Activated naive CD4-positive, alpha-beta T cell treated with anti-CD3 and anti-CD28 coated beads, Interleukin-2, amount 10 ng/mL, durations not matched to agents 7 days and 5 days (primary cell): ENCODE data around the gene KCNMA1.

Experiments
- CTCF ChIA-PET: fragments of 350-600 bp; sonication (Branson Sonifier 250); formaldehyde crosslinking; loops from one replicate; lab custom pipeline; 2021; ENCODE audit warnings: antibody characterized with exemption; lab: Charles Lee
- DNase-seq: peaks from one replicate; pipeline ENCODE4 v3.0.0-alpha.2; 2020
- H3K27ac Mint-ChIP-seq: one replicate; pipeline ENCODE4 v1.8.0; 2021; ENCODE audit warnings: mild to moderate bottlenecking, moderate library complexity, mixed read lengths
- H3K27me3 Mint-ChIP-seq: one replicate; pipeline ENCODE4 v1.8.0; 2021; ENCODE audit warnings: mild to moderate bottlenecking, mixed read lengths
- H3K36me3 Mint-ChIP-seq: one replicate; pipeline ENCODE4 v1.8.0; 2021; ENCODE audit warnings: mixed read lengths
- H3K4me1 Mint-ChIP-seq: one replicate; pipeline ENCODE4 v1.8.0; 2021; ENCODE audit warnings: mixed read lengths
- H3K4me3 Mint-ChIP-seq: one replicate; pipeline ENCODE4 v1.8.0; 2021; ENCODE audit warnings: mild to moderate bottlenecking, moderate library complexity, mixed read lengths
- H3K9me3 Mint-ChIP-seq: one replicate; pipeline ENCODE4 v1.8.0; 2021; ENCODE audit warnings: mixed read lengths

KCNMA1 gene

DNA sequence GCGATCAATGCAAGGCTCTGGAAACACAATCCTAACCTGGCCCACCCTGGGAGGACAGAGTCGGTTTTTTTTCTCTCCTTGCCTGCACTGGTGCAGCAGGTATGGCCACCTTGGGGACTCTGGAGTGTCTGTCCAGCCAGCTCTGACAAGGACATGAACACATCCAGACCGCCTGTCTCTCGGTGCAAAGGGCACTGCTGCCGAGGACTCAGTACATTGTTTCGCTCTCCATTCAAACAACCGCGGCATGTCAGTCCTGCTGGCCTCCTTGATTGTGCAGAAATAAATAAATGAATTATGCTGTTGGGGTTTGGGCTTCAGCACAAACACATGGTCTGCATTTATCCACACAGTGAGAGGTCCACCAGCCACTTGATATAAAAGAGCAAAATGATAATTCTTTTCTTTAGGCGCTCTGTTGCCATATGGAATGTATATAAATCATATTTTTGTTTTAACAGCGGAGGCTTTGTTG, 565.2 kb downstream of the KCNMA1 start:
- no peak for DNase-seq
- no peaks in the 10 kb centered on the region for H3K9me3 Mint-ChIP-seq
- CTCF ChIA-PET: no interaction called here
- H3K36me3 Mint-ChIP-seq: no peaks in the 10 kb centered on the region
- no peaks in the 10 kb centered on the region for H3K27me3 Mint-ChIP-seq
- no peak overlapping the region for H3K4me3 Mint-ChIP-seq
- H3K27ac Mint-ChIP-seq: no peak overlapping the region
- H3K4me1 Mint-ChIP-seq: no peaks in the 10 kb centered on the region

DNA sequence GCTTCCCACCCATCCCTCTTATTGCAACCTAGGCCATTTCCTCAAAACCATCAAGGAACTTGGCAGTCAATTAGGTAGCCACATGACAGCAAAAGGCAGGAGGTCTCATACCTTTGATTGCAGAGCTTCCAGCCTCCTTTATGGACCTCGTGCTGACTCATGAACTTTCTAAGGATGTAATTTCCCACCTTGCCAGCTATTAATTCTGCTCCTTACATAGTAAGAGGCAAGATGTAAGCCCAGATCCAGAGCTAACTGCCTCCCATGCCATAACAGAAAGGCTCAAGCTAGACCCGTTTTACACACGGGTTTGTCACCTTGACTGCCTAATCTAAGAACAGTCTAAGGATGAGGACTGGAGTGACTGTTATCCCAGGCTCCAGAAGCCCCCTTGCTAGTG, 565.7 kb downstream of the KCNMA1 start:
- H3K27ac Mint-ChIP-seq: no peak overlapping the region
- DNase-seq: no peak
- no peaks in the 10 kb centered on the region for H3K9me3 Mint-ChIP-seq
- no peaks in the 10 kb centered on the region for H3K36me3 Mint-ChIP-seq
- CTCF ChIA-PET: no interaction called here
- H3K27me3 Mint-ChIP-seq: no peaks in the 10 kb centered on the region
- H3K4me1 Mint-ChIP-seq: no peaks in the 10 kb centered on the region
- H3K4me3 Mint-ChIP-seq: no peak overlapping the region

DNA sequence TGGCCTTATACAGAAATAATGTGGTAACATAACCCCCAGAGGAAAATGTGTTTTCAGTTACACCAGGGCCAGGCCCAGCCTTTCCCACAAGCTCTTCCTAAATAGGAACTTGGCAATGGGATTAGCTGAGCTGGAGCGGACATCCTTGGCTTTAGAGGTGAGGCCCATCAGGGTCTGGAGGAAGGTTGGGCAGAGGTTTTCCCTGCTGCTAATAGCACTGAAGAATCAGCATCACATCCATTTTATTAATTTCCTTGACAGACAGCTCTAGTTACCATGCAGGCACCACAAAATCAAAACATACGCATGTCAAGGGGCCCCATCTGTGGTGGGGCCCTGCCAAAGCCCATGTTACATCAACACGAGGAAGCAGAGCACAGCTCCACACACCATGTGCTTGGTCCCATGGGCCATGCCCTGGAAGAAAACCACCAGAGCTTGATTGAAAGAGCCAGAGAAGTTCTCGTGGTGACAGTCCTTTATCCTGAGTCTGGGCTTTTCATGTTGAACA, 566.6 kb downstream of the KCNMA1 start:
- Mint-ChIP-seq H3K4me1 (no peaks in the 10 kb centered on the region), H3K27ac (no peak overlapping the region), H3K9me3 (no peaks in the 10 kb centered on the region), H3K27me3 (peaks cover 1% of the 10 kb centered on the region), H3K4me3 (no peak overlapping the region), H3K36me3 (no peaks in the 10 kb centered on the region)
- CTCF ChIA-PET: no interaction called here
- DNase-seq: no peak

DNA sequence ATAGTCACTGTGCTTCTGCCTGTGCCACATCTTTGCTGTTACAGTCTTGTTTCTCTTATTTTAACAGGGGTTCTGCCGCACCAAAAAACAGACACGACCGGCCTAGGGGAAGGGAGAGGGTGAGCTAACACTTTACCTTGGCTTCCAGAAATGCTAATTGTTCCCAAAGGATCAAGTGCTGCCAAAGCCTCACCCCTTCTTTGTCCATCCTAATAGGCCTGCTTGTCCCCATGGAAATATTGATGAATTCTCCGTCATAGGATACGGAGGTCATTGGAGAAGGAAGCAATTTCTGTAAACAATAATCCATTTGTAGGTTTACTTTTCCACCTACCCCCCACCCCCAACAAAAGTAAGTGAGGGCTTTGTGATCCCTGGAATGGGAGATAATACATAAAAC, 567.3 kb downstream of the KCNMA1 start:
- no peaks in the 10 kb centered on the region for H3K36me3 Mint-ChIP-seq
- CTCF ChIA-PET: no interaction called here
- no peaks in the 10 kb centered on the region for H3K4me1 Mint-ChIP-seq
- H3K4me3 Mint-ChIP-seq: no peak overlapping the region
- peaks cover 4% of the 10 kb centered on the region for H3K27me3 Mint-ChIP-seq
- H3K27ac Mint-ChIP-seq: no peak overlapping the region
- no peaks in the 10 kb centered on the region for H3K9me3 Mint-ChIP-seq
- DNase-seq: no peak

DNA sequence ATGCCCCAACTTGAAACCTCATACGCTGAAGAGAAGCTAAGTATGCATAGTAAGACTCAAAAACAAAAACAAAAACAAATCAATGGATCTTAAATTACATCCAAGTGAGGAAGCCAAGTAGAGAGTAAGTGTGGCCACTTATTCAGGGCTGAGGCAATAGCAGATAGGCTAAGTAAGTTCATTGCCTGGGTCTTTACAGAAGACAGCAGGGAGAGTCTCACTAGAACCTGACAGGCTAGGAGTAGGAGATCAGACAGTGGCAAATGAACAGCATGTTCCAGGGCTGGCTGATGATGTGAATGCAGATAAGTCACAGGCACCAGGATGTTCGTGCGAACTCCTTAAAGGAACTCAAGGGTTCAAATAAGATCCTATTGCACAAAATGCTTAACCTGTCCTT, 568.6 kb downstream of the KCNMA1 start:
- no peaks in the 10 kb centered on the region for H3K9me3 Mint-ChIP-seq
- H3K27me3 Mint-ChIP-seq: peaks cover 4% of the 10 kb centered on the region
- H3K36me3 Mint-ChIP-seq: no peaks in the 10 kb centered on the region
- no peak overlapping the region for H3K27ac Mint-ChIP-seq
- CTCF ChIA-PET: no interaction called here
- no peaks in the 10 kb centered on the region for H3K4me1 Mint-ChIP-seq
- DNase-seq: no peak
- H3K4me3 Mint-ChIP-seq: no peak overlapping the region

DNA sequence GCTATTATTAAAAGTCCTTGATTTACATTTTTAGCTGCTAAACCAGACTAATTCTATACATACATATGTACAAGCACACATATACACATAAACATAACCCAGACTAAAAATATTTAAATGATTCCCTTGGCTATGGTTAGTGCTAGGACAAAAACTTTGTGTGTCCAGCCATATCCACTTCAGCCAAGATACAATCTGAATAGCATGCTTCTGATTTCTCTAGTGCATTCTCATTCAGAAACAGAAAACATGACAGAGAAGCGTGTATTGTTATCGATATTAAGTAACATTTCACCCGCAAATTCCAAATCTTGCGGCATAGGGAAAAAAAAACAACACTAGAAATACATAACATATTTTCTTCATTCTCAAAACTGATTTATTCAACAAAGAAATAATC, 569.3 kb downstream of the KCNMA1 start:
- Mint-ChIP-seq H3K4me3 (no peak overlapping the region), H3K9me3 (no peaks in the 10 kb centered on the region), H3K4me1 (no peaks in the 10 kb centered on the region), H3K36me3 (no peaks in the 10 kb centered on the region), H3K27me3 (peaks cover 4% of the 10 kb centered on the region), H3K27ac (no peak overlapping the region)
- CTCF ChIA-PET: no interaction called here
- no peak for DNase-seq

DNA sequence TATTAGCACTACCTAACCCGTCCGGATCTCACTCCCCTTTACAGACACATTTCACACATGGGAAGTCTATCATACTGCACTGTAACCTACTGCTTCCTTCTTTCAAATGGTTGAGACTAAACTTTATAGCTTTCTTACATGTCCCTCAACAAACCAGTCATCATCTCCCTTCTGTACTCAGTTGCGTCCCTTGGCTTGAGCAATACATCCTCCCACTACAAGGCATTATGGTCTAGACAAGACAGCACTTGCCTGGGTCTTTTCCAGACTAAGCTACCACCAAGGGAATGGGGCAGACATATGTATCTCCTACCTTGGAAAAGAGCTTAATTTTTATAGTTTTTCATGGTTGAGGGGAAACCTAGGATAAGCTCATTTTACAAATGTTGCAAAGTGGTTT, 575.2 kb downstream of the KCNMA1 start:
- Mint-ChIP-seq H3K36me3 (no peaks in the 10 kb centered on the region), H3K4me3 (no peak overlapping the region), H3K4me1 (no peaks in the 10 kb centered on the region), H3K9me3 (no peaks in the 10 kb centered on the region), H3K27ac (no peak overlapping the region), H3K27me3 (peaks cover 4% of the 10 kb centered on the region)
- CTCF ChIA-PET: no interaction called here
- DNase-seq: no peak

DNA sequence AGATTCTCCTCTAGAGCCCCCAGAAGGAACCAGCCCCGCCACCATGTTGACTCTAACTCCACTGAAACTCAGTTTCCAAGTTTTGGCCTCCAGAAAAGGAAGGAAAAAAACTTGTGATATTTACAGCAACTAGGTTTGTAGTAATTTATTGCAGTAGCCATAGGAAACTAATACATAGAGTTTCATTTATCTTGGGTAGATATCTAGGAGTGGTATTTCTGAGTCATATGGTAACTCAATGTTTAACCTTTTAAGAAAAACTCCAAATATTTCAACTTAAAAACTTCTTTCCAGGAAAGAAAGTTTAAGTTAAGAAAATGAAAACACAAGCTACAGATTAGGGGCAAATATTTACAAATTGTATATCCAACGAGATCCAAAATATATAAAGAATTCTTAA, 576.7 kb downstream of the KCNMA1 start:
- DNase-seq: no peak
- no peaks in the 10 kb centered on the region for H3K36me3 Mint-ChIP-seq
- no peaks in the 10 kb centered on the region for H3K9me3 Mint-ChIP-seq
- no peaks in the 10 kb centered on the region for H3K4me1 Mint-ChIP-seq
- no peak overlapping the region for H3K27ac Mint-ChIP-seq
- peaks cover 2% of the 10 kb centered on the region for H3K27me3 Mint-ChIP-seq
- H3K4me3 Mint-ChIP-seq: no peak overlapping the region
- CTCF ChIA-PET: no interaction called here

DNA sequence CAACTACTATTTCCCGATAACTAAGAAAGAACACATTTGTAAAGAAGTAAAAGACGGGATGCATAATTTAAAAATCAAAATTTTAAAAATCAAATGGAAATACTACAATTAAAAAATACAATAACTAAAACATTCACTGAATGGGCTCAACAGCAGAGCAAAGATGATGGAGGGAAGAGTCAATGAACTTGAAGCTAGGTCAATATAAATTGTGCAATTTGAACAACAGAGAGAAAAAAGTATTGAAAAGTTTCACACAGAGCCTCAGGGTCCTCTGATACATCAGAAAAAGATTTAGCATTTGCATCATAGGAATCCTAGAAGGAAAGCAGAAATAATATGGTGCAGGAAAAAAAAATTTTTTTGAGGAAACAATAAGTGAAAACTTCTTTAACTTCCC, 581.0 kb downstream of the KCNMA1 start:
- CTCF ChIA-PET: no interaction called here
- H3K4me3 Mint-ChIP-seq: no peak overlapping the region
- no peak for DNase-seq
- H3K36me3 Mint-ChIP-seq: no peaks in the 10 kb centered on the region
- no peak overlapping the region for H3K27ac Mint-ChIP-seq
- no peaks in the 10 kb centered on the region for H3K4me1 Mint-ChIP-seq
- no peaks in the 10 kb centered on the region for H3K9me3 Mint-ChIP-seq
- H3K27me3 Mint-ChIP-seq: no peaks in the 10 kb centered on the region

DNA sequence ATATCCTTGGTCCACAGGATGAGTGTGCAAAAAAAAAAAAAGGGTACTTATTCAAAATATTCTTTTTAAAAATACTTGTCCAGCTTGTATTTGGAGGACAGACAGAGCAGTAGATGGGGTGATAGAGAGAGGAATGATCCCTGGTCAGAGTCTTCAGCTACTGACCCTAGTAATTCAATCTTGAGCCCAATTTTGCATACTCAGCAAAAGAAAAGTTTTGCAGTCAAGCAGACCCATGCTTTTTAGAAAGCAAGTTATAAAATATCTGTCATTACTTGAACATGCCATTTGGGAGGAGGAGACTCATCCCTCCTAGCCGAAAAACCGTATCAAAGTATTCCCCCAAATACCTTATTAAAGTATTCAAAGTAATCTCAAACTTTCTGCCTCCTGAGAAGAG, 585.0 kb downstream of the KCNMA1 start:
- DNase-seq: no peak
- Mint-ChIP-seq H3K27ac (no peak overlapping the region), H3K9me3 (no peaks in the 10 kb centered on the region), H3K4me3 (no peak overlapping the region), H3K36me3 (no peaks in the 10 kb centered on the region), H3K27me3 (peaks cover 3% of the 10 kb centered on the region), H3K4me1 (no peaks in the 10 kb centered on the region)
- CTCF ChIA-PET: no interaction called here

DNA sequence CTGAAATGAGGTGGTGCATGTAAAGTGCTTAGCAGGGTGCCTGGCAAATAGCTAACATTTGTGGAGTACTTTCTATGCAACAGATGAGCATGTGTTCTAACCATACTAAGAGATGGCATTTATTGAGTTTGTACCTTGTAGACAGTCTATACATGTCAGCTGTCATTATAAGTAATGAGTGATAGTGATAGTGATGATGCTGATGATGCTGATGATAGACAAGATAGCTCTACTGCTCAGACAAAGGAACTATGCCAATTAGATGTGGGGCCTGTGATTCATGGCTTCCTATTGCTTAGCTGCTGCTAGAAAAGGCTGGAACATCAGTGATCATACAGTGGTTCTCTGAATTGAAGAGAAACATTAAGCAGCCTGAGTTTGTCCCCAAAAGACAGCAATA, 585.8 kb downstream of the KCNMA1 start:
- CTCF ChIA-PET: no interaction called here

DNA sequence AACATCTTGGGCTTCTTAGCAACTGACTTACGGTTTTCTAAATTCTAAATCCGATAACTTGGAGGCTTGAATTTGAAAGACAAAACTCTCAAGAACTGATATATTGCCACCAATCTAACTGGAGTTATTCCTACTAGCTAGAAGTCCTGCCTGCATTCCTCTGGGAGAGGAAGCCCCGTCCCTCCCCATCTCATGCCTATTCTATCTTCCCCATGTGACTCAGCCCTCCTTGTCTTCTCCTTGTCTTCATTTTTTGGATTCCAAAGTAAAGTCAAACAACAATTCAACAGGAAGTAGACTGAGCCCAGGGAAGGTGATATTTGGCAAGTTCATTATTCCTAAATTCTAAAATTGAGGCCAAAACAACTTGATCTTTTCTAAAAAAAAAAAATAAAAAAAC, 587.7 kb downstream of the KCNMA1 start:
- no peak overlapping the region for H3K4me3 Mint-ChIP-seq
- no peaks in the 10 kb centered on the region for H3K36me3 Mint-ChIP-seq
- peaks cover 3% of the 10 kb centered on the region for H3K27me3 Mint-ChIP-seq
- CTCF ChIA-PET: interaction anchor here (0.7 kb wide), 1 partner anchor 45 kb away, joined by 3 read pairs; no protein-coding TSS in a partner anchor
- H3K27ac Mint-ChIP-seq: no peak overlapping the region
- no peaks in the 10 kb centered on the region for H3K4me1 Mint-ChIP-seq
- DNase-seq: no peak
- H3K9me3 Mint-ChIP-seq: no peaks in the 10 kb centered on the region

More for the DNA sequence above, 585.8 kb downstream of the KCNMA1 start:
- Mint-ChIP-seq H3K9me3 (no peaks in the 10 kb centered on the region), H3K27me3 (peaks cover 3% of the 10 kb centered on the region), H3K4me3 (no peak overlapping the region), H3K27ac (no peak overlapping the region), H3K4me1 (no peaks in the 10 kb centered on the region), H3K36me3 (no peaks in the 10 kb centered on the region)
- DNase-seq: no peak

DNA sequence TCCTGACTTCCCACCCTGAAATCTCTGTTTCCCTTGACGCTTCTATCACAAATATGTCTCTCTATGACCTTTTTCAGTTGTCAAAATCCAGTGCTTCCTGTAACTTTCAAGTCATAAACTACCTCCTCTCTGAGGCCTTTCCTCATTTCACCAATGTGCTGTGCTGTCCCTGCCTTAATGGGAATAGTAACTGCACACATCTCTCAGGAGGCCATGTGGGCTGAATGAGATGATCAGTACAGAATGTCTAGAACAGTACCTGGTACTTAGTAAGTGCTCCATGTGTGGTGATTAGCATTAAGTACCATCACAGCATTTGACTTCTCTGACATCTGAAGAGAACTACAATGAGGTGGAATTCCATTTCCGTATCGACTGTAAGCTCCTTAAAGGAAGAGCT, 588.5 kb downstream of the KCNMA1 start:
- H3K27ac Mint-ChIP-seq: no peak overlapping the region
- CTCF ChIA-PET: no interaction called here
- no peaks in the 10 kb centered on the region for H3K9me3 Mint-ChIP-seq
- no peaks in the 10 kb centered on the region for H3K36me3 Mint-ChIP-seq
- peaks cover 3% of the 10 kb centered on the region for H3K27me3 Mint-ChIP-seq
- no peaks in the 10 kb centered on the region for H3K4me1 Mint-ChIP-seq
- DNase-seq: no peak
- no peak overlapping the region for H3K4me3 Mint-ChIP-seq

DNA sequence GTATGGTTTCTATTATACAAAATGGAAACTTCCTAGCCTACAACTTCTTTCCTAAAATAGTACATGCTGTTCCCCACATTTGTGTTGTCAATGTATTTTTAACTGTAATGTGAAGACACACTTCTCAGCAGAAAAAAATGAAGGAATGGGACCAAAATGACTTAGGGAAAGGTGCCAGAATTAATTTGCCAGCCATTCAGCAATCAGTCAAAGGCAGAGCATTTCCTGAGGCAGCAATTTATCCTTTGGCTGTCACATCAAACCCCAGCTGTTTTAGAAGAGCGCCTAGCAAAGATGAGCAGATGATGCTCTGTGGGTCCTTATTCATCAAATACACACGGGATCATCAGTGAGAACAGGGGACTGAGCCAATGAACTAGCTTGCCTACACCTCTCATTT, 592.5 kb downstream of the KCNMA1 start:
- Mint-ChIP-seq H3K9me3 (no peaks in the 10 kb centered on the region), H3K27me3 (peaks cover 3% of the 10 kb centered on the region), H3K36me3 (no peaks in the 10 kb centered on the region), H3K4me1 (peaks cover 8% of the 10 kb centered on the region), H3K4me3 (no peak overlapping the region), H3K27ac (no peak overlapping the region)
- no peak for DNase-seq
- CTCF ChIA-PET: no interaction called here

DNA sequence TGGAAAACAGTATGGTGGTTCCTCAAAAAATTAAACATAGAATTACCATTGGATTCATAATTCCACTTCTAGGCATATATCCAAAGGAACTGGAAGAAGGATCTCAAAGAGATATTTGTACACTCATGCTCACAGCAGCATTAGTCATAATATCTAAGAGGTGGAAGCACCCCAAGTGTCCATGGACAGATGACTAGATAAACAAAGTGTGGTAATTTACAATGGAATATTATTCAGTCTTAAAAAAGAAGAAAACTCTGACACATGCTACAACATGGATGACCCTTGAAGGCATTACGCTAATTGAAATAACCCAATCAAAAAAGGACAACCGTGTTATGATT, 594.2 kb downstream of the KCNMA1 start:
- H3K4me3 Mint-ChIP-seq: no peak overlapping the region
- CTCF ChIA-PET: no interaction called here
- H3K4me1 Mint-ChIP-seq: peaks cover 8% of the 10 kb centered on the region
- no peaks in the 10 kb centered on the region for H3K36me3 Mint-ChIP-seq
- DNase-seq: no peak
- no peak overlapping the region for H3K27ac Mint-ChIP-seq
- H3K27me3 Mint-ChIP-seq: no peaks in the 10 kb centered on the region
- H3K9me3 Mint-ChIP-seq: no peaks in the 10 kb centered on the region
